Trophoblast cell (in vitro differentiated cells and primary cell): Measurements from ENCODE around the gene CHPT1.

ENCODE experiments used
- DNase-seq, 2 donors: peaks; one replicate each; pipeline ENCODE4 v3.0.0-alpha.2; 2016
- H2AFZ ChIP-seq: 2 replicates; pipeline ENCODE4 v1.6.1; 2013; ENCODE audit warnings: low read length, moderate library complexity, mild to moderate bottlenecking; ENCODE audit not compliant: insufficient read depth, poor library complexity
- H2AK5ac ChIP-seq: 2 replicates; pipeline ENCODE4 v1.6.1; 2013; ENCODE audit warnings: mild to moderate bottlenecking, low read length
- H2BK120ac ChIP-seq: 2 replicates; pipeline ENCODE4 v1.6.1; 2013; ENCODE audit warnings: low read length, mild to moderate bottlenecking, moderate library complexity; ENCODE audit not compliant: insufficient read depth, poor library complexity
- H2BK12ac ChIP-seq: 2 replicates; pipeline ENCODE4 v1.6.1; 2013; ENCODE audit warnings: mild to moderate bottlenecking, low read length, moderate library complexity
- H2BK5ac ChIP-seq: 2 replicates; pipeline ENCODE4 v1.6.1; 2013; ENCODE audit warnings: low read length, low read depth, moderate library complexity, mild to moderate bottlenecking; ENCODE audit not compliant: poor library complexity
- H3K14ac ChIP-seq: 2 replicates; pipeline ENCODE4 v1.6.1; 2013; ENCODE audit warnings: mild to moderate bottlenecking, low read length
- H3K18ac ChIP-seq: 2 replicates; pipeline ENCODE4 v1.6.1; 2013; ENCODE audit warnings: mild to moderate bottlenecking, low read length
- H3K23ac ChIP-seq: 2 replicates; pipeline ENCODE4 v1.6.1; 2013; ENCODE audit warnings: low read length
- H3K27ac ChIP-seq: 2 replicates; pipeline ENCODE4 v1.5.1; 2013; ENCODE audit warnings: low read depth, mild to moderate bottlenecking, inconsistent platforms, low read length, moderate library complexity
- H3K27me3 ChIP-seq: 2 replicates; pipeline ENCODE4 v1.6.1; 2013; ENCODE audit warnings: inconsistent platforms, mild to moderate bottlenecking, low read length, moderate library complexity; ENCODE audit not compliant: insufficient read depth
- H3K36me3 ChIP-seq, 2 experiments: 1 replicate in 1 of 2; 2 replicates in 1 of 2; pipeline ENCODE4 v1.6.1; 2013; ENCODE audit warnings: low read length in 2 of 2, mild to moderate bottlenecking in 2 of 2, moderate library complexity in 1 of 2; ENCODE audit not compliant: insufficient read depth in 2 of 2, control insufficient read depth in 1 of 2
- H3K4ac ChIP-seq: 2 replicates; pipeline ENCODE4 v1.6.1; 2013; ENCODE audit warnings: low read depth, mild to moderate bottlenecking, low read length, moderate library complexity
- H3K4me1 ChIP-seq, 2 experiments: 1 replicate in 1 of 2; 2 replicates in 1 of 2; pipeline ENCODE4 v1.6.1; 2013; ENCODE audit warnings: low read length in 2 of 2, mild to moderate bottlenecking in 2 of 2, moderate library complexity in 1 of 2; ENCODE audit not compliant: insufficient read depth in 2 of 2, control insufficient read depth in 1 of 2
- H3K4me2 ChIP-seq: 2 replicates; pipeline ENCODE4 v1.6.1; 2013; ENCODE audit warnings: inconsistent platforms, mild to moderate bottlenecking, low read length, moderate library complexity
- H3K4me3 ChIP-seq: 2 replicates; pipeline ENCODE4 v1.5.1; 2013; ENCODE audit warnings: mild to moderate bottlenecking, low read depth, low read length, inconsistent platforms
- H3K79me1 ChIP-seq: one replicate; pipeline ENCODE4 v1.6.1; 2013; ENCODE audit warnings: low read length
- H3K79me2 ChIP-seq: 2 replicates; pipeline ENCODE4 v1.6.1; 2013; ENCODE audit warnings: low read length, mild to moderate bottlenecking; ENCODE audit not compliant: control insufficient read depth, insufficient read depth, poor library complexity
- H3K9ac ChIP-seq: 2 replicates; pipeline ENCODE4 v1.6.1; 2013; ENCODE audit warnings: mild to moderate bottlenecking, low read length
- H3K9me3 ChIP-seq: 2 replicates; pipeline ENCODE4 v1.6.1; 2013; ENCODE audit warnings: low read depth, mild to moderate bottlenecking, control low read depth, inconsistent platforms, low read length; ENCODE audit not compliant: insufficient read depth
- H4K12ac ChIP-seq: 2 replicates; pipeline ENCODE4 v1.6.1; 2013; ENCODE audit warnings: low read depth, mild to moderate bottlenecking, low read length, moderate library complexity
- H4K8ac ChIP-seq: 2 replicates; pipeline ENCODE4 v1.6.1; 2013; ENCODE audit warnings: low read depth, mild to moderate bottlenecking, low read length, moderate library complexity
- H4K91ac ChIP-seq: one replicate; pipeline ENCODE4 v1.6.1; 2013; ENCODE audit warnings: low read depth, mild to moderate bottlenecking, low read length, moderate library complexity
- whole genome bisulfite sequencing: extraction: QIAGEN DNeasy Blood & Tissue Kit; methylation state at CpG from one replicate; pipeline ENCODE4 v1.1.7; 2013; ENCODE audit warnings: missing lambda C conversion rate; ENCODE audit not compliant: insufficient read length, insufficient coverage; ENCODE audit errors: extremely low coverage; 5-methylcytosine and 5-hydroxymethylcytosine counted together

CHPT1 gene

DNA sequence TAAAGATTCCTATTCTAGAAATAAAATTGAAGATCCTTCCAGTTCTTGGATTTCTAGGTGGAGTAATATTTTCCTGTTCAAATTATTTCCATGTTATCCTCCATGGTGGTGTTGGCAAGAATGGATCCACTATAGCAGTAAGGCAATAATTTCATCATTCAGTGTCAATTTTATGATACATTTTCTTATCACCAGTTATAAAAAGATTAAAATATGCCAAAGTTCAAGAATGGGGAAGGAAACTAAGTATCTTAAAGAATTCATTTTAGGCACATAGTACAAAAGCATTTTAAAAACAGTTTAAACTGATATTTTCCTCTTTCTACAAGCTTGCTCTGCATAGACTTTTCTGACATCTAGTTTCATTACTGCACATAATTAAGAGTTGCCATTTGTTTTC is 22.7 kb downstream of the CHPT1 start:
- Histone ChIP-seq H2BK12ac (no peak overlapping the region), H2BK120ac (no peak overlapping the region), H2AK5ac (no peak overlapping the region), H3K36me3 (peaks cover 0 to 1% of the 10 kb centered on the region in 2 experiments), H4K91ac (no peak overlapping the region), H3K23ac (no peak overlapping the region), H3K27ac (no peak overlapping the region), H3K79me2 (no peaks in the 10 kb centered on the region), H2BK5ac (no peak overlapping the region), H3K4ac (no peak overlapping the region), H3K14ac (no peak overlapping the region), H3K18ac (no peak overlapping the region), H3K4me1 (no peaks in the 10 kb centered on the region), H3K27me3 (no peaks in the 10 kb centered on the region), H4K8ac (no peak overlapping the region), H3K4me3 (no peak overlapping the region), H3K9ac (no peak overlapping the region), H3K9me3 (no peaks in the 10 kb centered on the region), H4K12ac (no peak overlapping the region), H3K4me2 (no peak overlapping the region), H3K79me1 (no peaks in the 10 kb centered on the region), H2AFZ (no peak overlapping the region)
- DNase-seq = no peak

DNA sequence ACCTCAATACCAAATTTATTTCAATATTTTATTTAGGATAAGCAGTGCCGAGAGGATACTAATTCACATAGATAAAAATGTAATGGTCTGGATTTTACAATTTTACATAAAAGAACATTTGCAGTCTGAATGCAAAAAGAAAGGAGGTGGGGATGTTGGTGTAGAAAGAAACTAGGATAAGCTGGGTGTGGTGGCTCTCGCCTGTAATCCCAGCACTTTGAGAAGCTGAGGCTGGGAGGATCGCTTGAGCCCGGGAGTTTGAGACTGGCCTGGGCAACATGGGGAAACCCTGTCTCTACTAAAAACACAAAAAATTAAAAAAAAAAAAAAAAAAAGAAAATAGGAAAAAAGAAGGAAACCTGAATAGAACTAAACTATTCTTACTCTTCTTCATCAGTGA is 25.0 kb downstream of the CHPT1 start:
- H3K9ac ChIP-seq = no peak overlapping the region
- WGBS = no CpG with 5 or more reads among the region's 4 CpGs
- H2BK12ac ChIP-seq = no peak overlapping the region
- no peak overlapping the region for H2AFZ ChIP-seq
- H3K27me3 ChIP-seq = no peaks in the 10 kb centered on the region
- H3K79me1 ChIP-seq = no peaks in the 10 kb centered on the region
- no peak overlapping the region for H4K12ac ChIP-seq
- H3K4me3 ChIP-seq = no peak overlapping the region
- no peak overlapping the region for H2BK5ac ChIP-seq
- no peak overlapping the region for H4K8ac ChIP-seq
- H4K91ac ChIP-seq = no peak overlapping the region
- H2AK5ac ChIP-seq = no peak overlapping the region
- H3K36me3 ChIP-seq = peaks cover 0 to 1% of the 10 kb centered on the region in 2 experiments
- H3K9me3 ChIP-seq = no peaks in the 10 kb centered on the region
- H2BK120ac ChIP-seq = no peak overlapping the region
- H3K4me1 ChIP-seq = no peaks in the 10 kb centered on the region
- DNase-seq = no peak
- H3K23ac ChIP-seq = no peak overlapping the region
- no peak overlapping the region for H3K4ac ChIP-seq
- no peaks in the 10 kb centered on the region for H3K79me2 ChIP-seq
- H3K27ac ChIP-seq = no peak overlapping the region
- H3K4me2 ChIP-seq = no peak overlapping the region
- H3K14ac ChIP-seq = no peak overlapping the region
- no peak overlapping the region for H3K18ac ChIP-seq

GRCh38 chr12:101727098-101727497 is 29.7 kb downstream of the CHPT1 start:
- H3K4me3 ChIP-seq = no peak overlapping the region

DNA sequence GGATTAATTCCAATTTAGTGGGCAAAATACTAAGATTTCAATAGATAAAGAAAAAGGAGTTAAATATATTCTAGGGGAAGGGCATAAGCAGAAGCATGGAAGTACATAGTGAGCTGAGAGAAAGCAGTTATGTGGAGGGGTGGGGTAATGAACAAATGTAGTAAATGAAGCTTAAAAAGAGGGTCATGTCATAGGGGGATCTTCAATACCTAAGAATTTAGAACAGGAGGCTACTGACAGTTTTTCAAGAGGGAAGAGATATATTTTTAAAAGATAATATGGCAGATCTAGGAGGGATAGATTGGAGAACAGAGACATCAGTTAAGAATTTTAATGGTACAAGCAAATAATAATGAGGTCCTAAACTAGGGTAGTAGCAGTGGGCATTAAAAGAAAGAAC is 32.4 kb downstream of the CHPT1 start:
- Histone ChIP-seq H3K23ac (no peak overlapping the region), H3K9me3 (no peaks in the 10 kb centered on the region), H2AFZ (no peak overlapping the region), H3K79me2 (no peaks in the 10 kb centered on the region), H3K4me1 (no peaks in the 10 kb centered on the region), H2BK5ac (no peak overlapping the region), H4K12ac (no peak overlapping the region), H4K91ac (no peak overlapping the region), H3K9ac (no peak overlapping the region), H3K27me3 (no peaks in the 10 kb centered on the region), H3K4ac (no peak overlapping the region), H3K4me2 (no peak overlapping the region), H2BK120ac (no peak overlapping the region), H2BK12ac (no peak overlapping the region), H3K36me3 (no peaks in the 10 kb centered on the region), H3K79me1 (no peaks in the 10 kb centered on the region), H3K27ac (no peak overlapping the region), H3K14ac (no peak overlapping the region), H2AK5ac (no peak overlapping the region), H4K8ac (no peak overlapping the region), H3K4me3 (no peak overlapping the region), H3K18ac (no peak overlapping the region)
- DNase-seq = no peak

More at GRCh38 chr12:101727098-101727497, 29.7 kb downstream of the CHPT1 start:
- Histone ChIP-seq H3K4me1 (no peaks in the 10 kb centered on the region), H3K27me3 (no peaks in the 10 kb centered on the region), H3K4ac (no peak overlapping the region), H3K79me2 (no peaks in the 10 kb centered on the region), H2AK5ac (no peak overlapping the region), H4K8ac (no peak overlapping the region), H3K4me2 (no peak overlapping the region), H3K9me3 (no peaks in the 10 kb centered on the region), H3K9ac (no peak overlapping the region), H4K12ac (no peak overlapping the region), H4K91ac (no peak overlapping the region), H2BK5ac (no peak overlapping the region), H3K36me3 (peaks cover 0 to 1% of the 10 kb centered on the region in 2 experiments), H3K18ac (no peak overlapping the region), H2BK120ac (no peak overlapping the region), H3K79me1 (no peaks in the 10 kb centered on the region), H3K23ac (no peak overlapping the region), H2BK12ac (no peak overlapping the region), H3K14ac (no peak overlapping the region), H3K27ac (no peak overlapping the region), H2AFZ (no peak overlapping the region)
- DNase-seq = no peak

GRCh38 chr12:101732318-101732717 is 34.9 kb downstream of the CHPT1 start:
- no peak overlapping the region for H4K8ac ChIP-seq
- H4K12ac ChIP-seq = no peak overlapping the region
- no peaks in the 10 kb centered on the region for H3K27me3 ChIP-seq
- H2BK120ac ChIP-seq = no peak overlapping the region
- H2AK5ac ChIP-seq = no peak overlapping the region
- no peak overlapping the region for H3K18ac ChIP-seq
- H3K27ac ChIP-seq = no peak overlapping the region
- H3K4me1 ChIP-seq = no peaks in the 10 kb centered on the region
- WGBS = no CpG with 5 or more reads among the region's 1 CpG
- H3K4ac ChIP-seq = no peak overlapping the region
- no peak overlapping the region for H2AFZ ChIP-seq
- H3K14ac ChIP-seq = no peak overlapping the region
- H3K79me1 ChIP-seq = no peaks in the 10 kb centered on the region
- no peak overlapping the region for H2BK12ac ChIP-seq
- H3K23ac ChIP-seq = no peak overlapping the region
- no peak overlapping the region for H2BK5ac ChIP-seq
- H3K36me3 ChIP-seq = no peaks in the 10 kb centered on the region
- H3K9ac ChIP-seq = no peak overlapping the region
- DNase-seq = no peak
- no peaks in the 10 kb centered on the region for H3K79me2 ChIP-seq
- H3K4me3 ChIP-seq = no peak overlapping the region
- no peak overlapping the region for H4K91ac ChIP-seq
- H3K4me2 ChIP-seq = no peak overlapping the region
- H3K9me3 ChIP-seq = no peaks in the 10 kb centered on the region
